22Rv1 (cell line): ENCODE results near the gene PNPO.

Experiments
- H3K27ac ChIP-seq: fragments of 450-650 bp; 2 replicates; pipeline ENCODE4 v1.5.1; 2017
- ZFX ChIP-seq: fragments of 450-650 bp; IDR thresholded peaks from 2 replicates; pipeline ENCODE4 v1.6.1; 2017; ENCODE audit warnings: antibody characterized with exemption, borderline replicate concordance
- TF ChIP-seq, protein P1 (sequence below): fragments of 450-650 bp; IDR thresholded peaks from 2 replicates; pipeline ENCODE4 v1.5.1; 2017; ENCODE audit warnings: mild to moderate bottlenecking

The PNPO gene

DNA sequence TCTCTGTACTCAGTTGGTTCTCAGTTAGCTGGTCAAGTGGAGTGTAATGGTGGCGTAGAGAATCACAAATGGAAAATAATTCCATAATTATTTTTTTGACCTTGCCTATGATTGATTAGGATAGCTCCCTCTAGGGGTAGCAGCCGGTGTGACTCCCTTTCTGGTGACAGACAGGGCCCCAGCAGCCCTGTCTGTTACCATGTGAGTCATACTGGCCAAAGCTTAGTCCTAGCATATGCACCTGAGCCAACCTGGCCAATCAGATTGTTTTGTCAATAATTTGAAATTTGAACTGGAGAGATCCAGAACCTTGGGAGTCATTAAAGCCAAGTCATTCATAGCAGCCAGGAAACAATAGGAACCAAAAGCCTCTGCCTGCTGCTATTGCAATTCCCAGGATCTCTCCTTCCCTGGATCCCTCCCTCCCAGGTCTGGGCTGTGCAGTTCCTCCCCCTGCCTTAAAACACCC, 5.6 kb downstream of the PNPO start:
- H3K27ac ChIP-seq, result peak overlapping the region; percentile 98
- TF ChIP-seq, protein P1, sequence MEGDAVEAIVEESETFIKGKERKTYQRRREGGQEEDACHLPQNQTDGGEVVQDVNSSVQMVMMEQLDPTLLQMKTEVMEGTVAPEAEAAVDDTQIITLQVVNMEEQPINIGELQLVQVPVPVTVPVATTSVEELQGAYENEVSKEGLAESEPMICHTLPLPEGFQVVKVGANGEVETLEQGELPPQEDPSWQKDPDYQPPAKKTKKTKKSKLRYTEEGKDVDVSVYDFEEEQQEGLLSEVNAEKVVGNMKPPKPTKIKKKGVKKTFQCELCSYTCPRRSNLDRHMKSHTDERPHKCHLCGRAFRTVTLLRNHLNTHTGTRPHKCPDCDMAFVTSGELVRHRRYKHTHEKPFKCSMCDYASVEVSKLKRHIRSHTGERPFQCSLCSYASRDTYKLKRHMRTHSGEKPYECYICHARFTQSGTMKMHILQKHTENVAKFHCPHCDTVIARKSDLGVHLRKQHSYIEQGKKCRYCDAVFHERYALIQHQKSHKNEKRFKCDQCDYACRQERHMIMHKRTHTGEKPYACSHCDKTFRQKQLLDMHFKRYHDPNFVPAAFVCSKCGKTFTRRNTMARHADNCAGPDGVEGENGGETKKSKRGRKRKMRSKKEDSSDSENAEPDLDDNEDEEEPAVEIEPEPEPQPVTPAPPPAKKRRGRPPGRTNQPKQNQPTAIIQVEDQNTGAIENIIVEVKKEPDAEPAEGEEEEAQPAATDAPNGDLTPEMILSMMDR, result peak; percentile 91
- TF ChIP-seq ZFX, result no peak

DNA sequence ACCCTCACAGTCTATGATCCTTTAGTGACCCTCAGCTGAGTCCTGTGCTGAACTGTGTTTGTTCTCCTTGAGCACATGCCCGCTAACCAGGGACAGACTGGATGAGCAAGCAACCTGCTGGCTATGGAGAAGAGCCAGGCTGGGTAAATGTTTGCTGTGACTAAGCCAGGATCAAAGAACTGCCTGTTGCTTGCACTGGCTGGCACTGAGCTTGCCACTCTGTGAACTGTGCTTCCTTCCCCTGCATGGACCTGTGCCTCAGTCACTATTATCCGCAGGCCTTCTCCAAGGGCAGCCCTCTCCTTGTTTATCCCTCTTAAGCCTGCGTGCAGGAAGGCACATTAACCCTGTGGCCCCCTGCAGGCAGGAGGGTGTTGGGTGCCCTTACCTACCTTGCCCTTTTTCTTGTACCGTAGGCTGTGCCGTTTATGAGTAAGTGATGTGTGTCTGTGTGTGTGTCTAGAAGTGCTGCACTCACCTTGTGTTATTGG, 7.4 kb downstream of the PNPO start:
- TF ChIP-seq, protein P1, result no peak
- no peak for TF ChIP-seq ZFX
- peak overlapping the region; percentile 98 for H3K27ac ChIP-seq

DNA sequence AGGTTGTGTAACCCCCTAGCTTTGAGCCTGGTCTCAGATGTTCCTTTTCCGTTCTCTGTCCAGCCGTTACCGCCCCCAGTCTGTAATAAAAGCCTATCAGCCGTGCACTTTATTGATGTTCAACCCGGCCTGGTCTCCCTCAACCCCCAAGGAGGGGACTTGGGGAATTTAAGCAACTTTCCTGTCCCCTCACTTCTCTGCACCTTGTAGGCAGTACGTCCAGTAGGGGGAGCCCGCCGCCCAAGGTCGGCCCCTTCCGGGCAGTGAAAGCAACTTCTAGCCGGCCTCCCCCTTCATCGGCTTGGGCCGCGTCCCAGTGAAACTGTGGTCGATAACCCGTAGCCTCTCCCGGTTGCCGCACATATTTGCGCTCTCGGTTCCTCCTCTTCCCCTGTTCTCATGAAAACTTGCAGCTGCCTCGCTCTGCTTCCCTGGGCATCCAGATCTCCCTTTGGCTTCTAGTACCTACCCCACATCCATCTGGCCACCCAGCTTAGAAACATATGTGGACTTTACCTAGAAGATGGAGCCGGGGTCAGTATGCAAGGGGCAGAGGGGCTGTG, 7.9 kb downstream of the PNPO start:
- peak overlapping the region; percentile 98 for H3K27ac ChIP-seq
- no peak for TF ChIP-seq ZFX
- TF ChIP-seq, protein P1, result peak; percentile 98

DNA sequence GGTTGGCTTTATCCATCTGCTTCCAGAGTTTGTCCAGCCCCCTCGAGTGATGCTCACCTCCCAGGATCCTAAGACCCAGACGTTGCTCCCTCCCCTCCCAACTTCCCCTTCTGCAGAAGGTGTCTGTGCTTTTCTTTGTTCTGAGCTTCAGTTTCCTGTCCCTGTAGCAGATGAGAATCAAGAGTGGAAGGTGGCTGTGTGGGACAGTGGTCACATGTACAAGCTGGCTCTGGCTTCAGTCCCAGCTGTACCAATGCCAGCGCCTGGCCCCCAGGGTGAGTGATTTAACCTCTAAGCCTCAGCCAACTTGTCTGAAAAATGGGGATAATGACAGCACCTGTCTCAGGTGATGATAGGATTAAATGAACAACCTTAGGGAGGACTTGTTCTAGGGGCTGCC, 8.6 kb downstream of the PNPO start:
- H3K27ac ChIP-seq, result peak overlapping the region; percentile 98
- no peak for TF ChIP-seq ZFX
- TF ChIP-seq, protein P1, result no peak

DNA sequence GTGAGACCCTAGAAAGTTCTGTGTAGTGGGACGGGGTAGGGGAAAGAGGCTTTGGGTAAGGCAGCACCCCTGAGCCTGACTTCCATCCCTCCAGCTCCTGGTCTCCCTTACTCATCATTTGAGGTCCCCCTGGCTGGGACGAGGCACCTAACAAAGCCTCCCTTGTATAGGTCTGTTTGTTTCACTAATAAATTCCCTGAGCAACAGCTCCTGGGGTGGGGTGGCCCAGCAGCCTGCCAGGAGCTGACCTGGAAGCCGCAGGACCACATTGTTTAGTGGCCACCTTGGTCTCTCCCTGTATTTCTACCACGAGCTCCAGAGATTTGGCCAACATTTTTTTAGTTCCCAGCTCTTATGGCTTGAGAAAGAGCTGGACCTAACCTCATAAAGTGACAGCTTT, 9.1 kb downstream of the PNPO start:
- TF ChIP-seq, protein P1, result no peak
- no peak for TF ChIP-seq ZFX
- peak overlapping the region; percentile 98 for H3K27ac ChIP-seq

DNA sequence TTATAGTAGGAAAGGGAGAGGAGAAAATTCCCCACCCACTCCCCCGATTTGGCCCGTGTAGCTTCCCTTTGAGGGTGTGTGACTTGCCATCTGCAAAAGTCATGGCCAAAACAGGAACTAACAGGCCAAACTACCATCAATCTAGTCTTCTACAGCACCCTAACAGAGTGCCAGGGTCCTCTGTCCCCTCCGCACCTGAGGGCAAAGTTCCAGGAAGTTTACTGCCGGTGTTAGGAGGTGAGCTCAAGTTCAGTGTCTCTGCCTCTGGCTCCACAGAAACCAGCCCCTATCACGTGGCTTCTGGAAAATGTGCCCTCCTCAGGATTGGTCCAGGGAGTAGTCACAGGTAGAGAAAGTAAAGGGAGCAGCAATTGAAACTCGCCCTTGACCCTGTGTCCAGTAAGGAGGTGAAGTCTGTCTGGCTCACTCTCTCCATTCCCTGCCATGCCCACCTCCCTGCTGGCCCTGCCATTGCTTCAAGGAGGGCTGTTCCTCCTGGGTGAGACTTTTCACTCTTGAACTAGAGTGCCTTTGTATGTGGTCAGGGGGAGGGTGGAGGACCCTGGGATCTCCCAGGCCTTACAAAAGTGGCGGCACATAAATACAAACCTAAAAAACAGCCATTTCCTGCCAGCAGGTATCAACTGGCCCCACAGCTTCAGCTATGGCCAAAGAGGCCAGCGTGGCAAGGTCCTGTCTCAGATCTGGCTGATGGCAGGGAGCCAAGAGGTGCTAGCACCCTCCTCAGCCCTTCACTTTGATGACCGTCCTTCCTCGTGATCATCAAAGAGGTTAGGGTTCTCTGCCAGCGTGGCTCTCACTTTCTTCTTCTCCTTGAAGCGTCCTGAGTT, 11.0 kb downstream of the PNPO start:
- H3K27ac ChIP-seq, result peak overlapping the region; percentile 98; the same call in 1 of the 2 replicates

More for the DNA sequence above, 11.0 kb downstream of the PNPO start:
- TF ChIP-seq ZFX, result no peak
- TF ChIP-seq, protein P1, result no peak
